PC-3 (cell line): ENCODE data around the gene SFI1. TPM values are rescaled to one million over a fixed set of nuclear protein-coding genes. Genes with fewer than 3 reads are reported as not detected.

Experiments used
- ATAC-seq: fragments of 200-7000 bp; cut with Tn5 transposase; 2 replicates; pipeline ENCODE4 v1.9.1; 2020; ENCODE audit warnings: mild to moderate bottlenecking, moderate library complexity
- BruUV-seq: library from RNA; stranded (reverse); fragments of 400-500 nt; replicated peaks from 2 replicates; lab custom pipeline; 2021; lab: Mats Ljungman, UMichigan
- CTCF ChIA-PET: fragments of 300-600 bp; sonication (Branson Sonifier 250); formaldehyde crosslinking; loops from one replicate; lab custom pipeline; 2022; ENCODE audit warnings: antibody characterized with exemption; lab: Charles Lee
- POLR2A ChIA-PET: fragments of 300-600 bp; sonication (Branson Sonifier 250); formaldehyde crosslinking; loops from one replicate; lab custom pipeline; 2022; ENCODE audit warnings: antibody characterized with exemption; ENCODE audit not compliant: unreplicated experiment; lab: Charles Lee
- DNase-seq: peaks from one replicate; pipeline ENCODE4 v3.0.0-alpha.2; 2015
- H2AFZ ChIP-seq: fragments of 300-600 bp; sonication (generic); 2 replicates; pipeline ENCODE4 v1.6.0; 2016; ENCODE audit warnings: antibody characterized with exemption, low read length
- H3F3A ChIP-seq: fragments of 300-600 bp; sonication (generic); one replicate; pipeline ENCODE4 v1.6.0; 2017; ENCODE audit warnings: antibody characterized with exemption, low read length, control low read depth, mild to moderate bottlenecking; ENCODE audit not compliant: unreplicated experiment
- H3K27ac ChIP-seq: fragments of 300-600 bp; sonication (generic); 2 replicates; pipeline ENCODE4 v1.5.1; 2016; ENCODE audit warnings: mild to moderate bottlenecking, low read length
- H3K27me3 ChIP-seq: fragments of 300-600 bp; sonication (generic); 2 replicates; pipeline ENCODE4 v1.6.1; 2016; ENCODE audit warnings: low read length, mixed read lengths
- H3K36me3 ChIP-seq: fragments of 300-600 bp; sonication (generic); 2 replicates; pipeline ENCODE4 v1.6.1; 2016; ENCODE audit warnings: low read depth, mixed run types, low read length, mixed read lengths
- H3K4me1 ChIP-seq: fragments of 300-600 bp; sonication (generic); 2 replicates; pipeline ENCODE4 v1.5.1; 2016; ENCODE audit warnings: low read length; ENCODE audit not compliant: insufficient read depth
- H3K4me2 ChIP-seq: fragments of 300-600 bp; sonication (generic); 2 replicates; pipeline ENCODE4 v1.6.0; 2016; ENCODE audit warnings: low read length
- H3K4me3 ChIP-seq: fragments of 300-600 bp; sonication (generic); 2 replicates; pipeline ENCODE4 v1.5.1; 2016; ENCODE audit warnings: mild to moderate bottlenecking, low read length, mixed read lengths
- H3K79me2 ChIP-seq: fragments of 300-600 bp; sonication (generic); 2 replicates; pipeline ENCODE4 v1.6.1; 2017; ENCODE audit warnings: low read length, mixed read lengths
- H3K9ac ChIP-seq: fragments of 300-600 bp; sonication (generic); 2 replicates; pipeline ENCODE4 v1.6.0; 2016; ENCODE audit warnings: mild to moderate bottlenecking, low read length
- H3K9me2 ChIP-seq: fragments of 300-600 bp; sonication (generic); replicated peaks from 2 replicates; pipeline ENCODE4 v1.6.1; 2016; ENCODE audit warnings: mixed run types, low read length, mixed read lengths
- H3K9me3 ChIP-seq: fragments of 300-600 bp; sonication (generic); 2 replicates; pipeline ENCODE4 v1.6.1; 2016; ENCODE audit warnings: low read length, mixed read lengths
- H4K20me1 ChIP-seq: fragments of 300-600 bp; sonication (generic); 2 replicates; pipeline ENCODE4 v1.6.1; 2016; ENCODE audit warnings: low read length, mixed read lengths
- CTCF ChIP-seq: fragments of 300-600 bp; sonication (generic); conservative IDR thresholded peaks from 2 replicates; pipeline ENCODE4 v1.5.1; 2017; ENCODE audit warnings: antibody characterized with exemption, low read depth, mild to moderate bottlenecking, low read length
- EZH2 ChIP-seq: fragments of 300-600 bp; sonication (generic); IDR thresholded peaks from one replicate; pipeline ENCODE4 v1.6.1; 2017; ENCODE audit warnings: antibody characterized with exemption, mild to moderate bottlenecking, low read length; ENCODE audit not compliant: unreplicated experiment
- EZH2phosphoT487 ChIP-seq: fragments of 300-600 bp; sonication (generic); IDR thresholded peaks from 2 replicates; pipeline ENCODE4 v1.6.1; 2018; ENCODE audit warnings: mild to moderate bottlenecking, antibody characterized with exemption, low read length, borderline replicate concordance
- intact Hi-C: fragments of 100-400 bp; cut with micrococcal nuclease; formaldehyde crosslinking; loops from 2 replicates; pipeline ENCODE4 v1.9.0; 2023
- total RNA-seq: library from RNA; depleted of rRNA; stranded (reverse); fragments of >200 nt; gene quantifications from 2 replicates; pipeline ENCODE4 v1.2.3, GENCODE V29; 2014

The SFI1 gene
- total RNA-seq, 1 experiment from 2014 or later = 22.5 TPM

- no peaks in the 10 kb centered on the region for H3K79me2 ChIP-seq
- H3K27ac ChIP-seq = no peak overlapping the region
- no peaks in the 10 kb centered on the region for H3K4me1 ChIP-seq
- H3K27me3 ChIP-seq = no peaks in the 10 kb centered on the region
- H2AFZ ChIP-seq = no peak overlapping the region
- H3F3A ChIP-seq = no peaks in the 10 kb centered on the region
- no peak overlapping the region for H3K4me2 ChIP-seq
- no peaks in the 10 kb centered on the region for H4K20me1 ChIP-seq
- H3K9me2 ChIP-seq = no peaks in the 10 kb centered on the region
- CTCF ChIA-PET = no interaction called here
- DNase-seq = no peak
- ATAC-seq = no peak
- H3K36me3 ChIP-seq = no peaks in the 10 kb centered on the region
- intact Hi-C loops = no loop called here
- TF ChIP-seq EZH2 = no peak
- no peak for TF ChIP-seq EZH2phosphoT487
- TF ChIP-seq CTCF = no peak
- POLR2A ChIA-PET = interaction anchor here (0.6 kb wide), 1 partner anchor 46 kb away, joined by 4 read pairs; no protein-coding TSS in a partner anchor
- H3K9me3 ChIP-seq = no peaks in the 10 kb centered on the region
- no peak overlapping the region for H3K9ac ChIP-seq
- H3K4me3 ChIP-seq = no peak overlapping the region
- BruUV-seq = no TSS peak
These were observed 119.6 kb downstream of the SFI1 start for GRCh38 chr22:31615940-31616314.

GRCh38 chr22:31616315-31616980 is 120.1 kb downstream of the SFI1 start:
- Histone ChIP-seq H3K9me2 (no peaks in the 10 kb centered on the region), H3K4me3 (no peak overlapping the region), H4K20me1 (no peaks in the 10 kb centered on the region), H3K36me3 (no peaks in the 10 kb centered on the region; the same call in 1 of the 2 replicates), H3K27ac (no peak overlapping the region), H3K27me3 (no peaks in the 10 kb centered on the region), H3K9me3 (no peaks in the 10 kb centered on the region), H3K4me1 (no peaks in the 10 kb centered on the region), H3K79me2 (no peaks in the 10 kb centered on the region), H3K4me2 (no peak overlapping the region), H2AFZ (no peak overlapping the region), H3K9ac (no peak overlapping the region), H3F3A (no peaks in the 10 kb centered on the region)
- DNase-seq (no peak), ATAC-seq (0 out of 2 replicates have a peak, but pooled peaks have one; percentile 9)
- CTCF ChIA-PET = no interaction called here
- intact Hi-C loops = no loop called here
- POLR2A ChIA-PET = interaction anchor here (0.6 kb wide), 1 partner anchor 46 kb away, joined by 4 read pairs; no protein-coding TSS in a partner anchor
- BruUV-seq = no TSS peak
- no peak for TF ChIP-seq CTCF
- no peak for TF ChIP-seq EZH2
- no peak for TF ChIP-seq EZH2phosphoT487

GRCh38 chr22:31618057-31618456 is 121.7 kb downstream of the SFI1 start:
- POLR2A ChIA-PET = no interaction called here
- H3K27me3 ChIP-seq = no peaks in the 10 kb centered on the region
- H3K27ac ChIP-seq = no peak overlapping the region
- no peak for ATAC-seq
- peaks cover 7% of the 10 kb centered on the region; the same call in 1 of the 2 replicates for H3K79me2 ChIP-seq
- H3K9me2 ChIP-seq = no peaks in the 10 kb centered on the region
- no peak overlapping the region for H3K4me3 ChIP-seq
- no peak for TF ChIP-seq CTCF
- no peak for TF ChIP-seq EZH2phosphoT487
- TF ChIP-seq EZH2 = no peak
- CTCF ChIA-PET = no interaction called here
- no peak overlapping the region for H2AFZ ChIP-seq
- H3K4me1 ChIP-seq = no peaks in the 10 kb centered on the region
- H3K9me3 ChIP-seq = no peaks in the 10 kb centered on the region
- H4K20me1 ChIP-seq = no peaks in the 10 kb centered on the region
- H3K4me2 ChIP-seq = no peak overlapping the region
- no TSS peak for BruUV-seq
- H3F3A ChIP-seq = no peaks in the 10 kb centered on the region
- DNase-seq = no peak
- no peaks in the 10 kb centered on the region; the same call in 1 of the 2 replicates for H3K36me3 ChIP-seq
- intact Hi-C loops = no loop called here
- no peak overlapping the region for H3K9ac ChIP-seq
